GM19099 (cell line): ENCODE results near the gene CEP19.

Experiments used
- POLR2A ChIP-seq: IDR thresholded peaks from 3 replicates; pipeline ENCODE4 v1.6.1; 2011; ENCODE audit warnings: low read depth; ENCODE audit not compliant: insufficient read length; ENCODE audit errors: extremely low read depth

The CEP19 gene, protein sequence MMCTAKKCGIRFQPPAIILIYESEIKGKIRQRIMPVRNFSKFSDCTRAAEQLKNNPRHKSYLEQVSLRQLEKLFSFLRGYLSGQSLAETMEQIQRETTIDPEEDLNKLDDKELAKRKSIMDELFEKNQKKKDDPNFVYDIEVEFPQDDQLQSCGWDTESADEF

GRCh38 chr3:196711838-196712513 lies at the start of gene CEP19, which contains the start of gene PIGX:
TSS of gene CEP19 (minus strand) at chr3:196712250. CDS start at chr3:196708657, 3,593 bp downstream.
TSS of gene PIGX (plus strand) at chr3:196712377.
- peak; percentile 87 for TF ChIP-seq POLR2A

GRCh38 chr3:196757876-196758739 lies 46.1 kb upstream of the CEP19 start:
- no peak for TF ChIP-seq POLR2A

GRCh38 chr3:196756732-196757131 lies 44.7 kb upstream of the CEP19 start:
- no peak for TF ChIP-seq POLR2A

- TF ChIP-seq POLR2A, result no peak
Observed at GRCh38 chr3:196754091-196754981, 42.3 kb upstream of the CEP19 start.

DNA sequence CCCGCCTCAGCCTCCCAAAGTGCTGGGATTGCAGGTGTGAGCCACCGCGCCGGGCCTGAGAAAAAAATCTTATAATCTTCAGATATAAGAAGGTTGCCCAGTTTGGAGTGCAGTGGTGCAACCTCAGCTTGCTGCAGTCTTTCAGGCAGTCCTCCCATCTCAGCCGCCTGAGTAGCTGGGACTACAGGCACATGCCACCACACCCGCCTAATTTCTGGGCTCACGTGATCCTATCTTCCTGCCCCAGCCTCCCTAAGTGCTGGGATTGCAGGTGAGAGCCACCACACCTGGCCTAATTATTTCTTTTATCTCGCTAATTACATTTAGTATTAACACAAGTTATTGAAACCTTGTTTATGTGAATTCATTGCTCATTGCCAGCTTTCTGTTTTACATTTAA lies 41.2 kb upstream of the CEP19 start:
- no peak for TF ChIP-seq POLR2A

- TF ChIP-seq POLR2A, result no peak
Observed at GRCh38 chr3:196749125-196749524, 37.1 kb upstream of the CEP19 start.

GRCh38 chr3:196741249-196741889 lies 29.3 kb upstream of the CEP19 start:
- TF ChIP-seq POLR2A, result no peak

DNA sequence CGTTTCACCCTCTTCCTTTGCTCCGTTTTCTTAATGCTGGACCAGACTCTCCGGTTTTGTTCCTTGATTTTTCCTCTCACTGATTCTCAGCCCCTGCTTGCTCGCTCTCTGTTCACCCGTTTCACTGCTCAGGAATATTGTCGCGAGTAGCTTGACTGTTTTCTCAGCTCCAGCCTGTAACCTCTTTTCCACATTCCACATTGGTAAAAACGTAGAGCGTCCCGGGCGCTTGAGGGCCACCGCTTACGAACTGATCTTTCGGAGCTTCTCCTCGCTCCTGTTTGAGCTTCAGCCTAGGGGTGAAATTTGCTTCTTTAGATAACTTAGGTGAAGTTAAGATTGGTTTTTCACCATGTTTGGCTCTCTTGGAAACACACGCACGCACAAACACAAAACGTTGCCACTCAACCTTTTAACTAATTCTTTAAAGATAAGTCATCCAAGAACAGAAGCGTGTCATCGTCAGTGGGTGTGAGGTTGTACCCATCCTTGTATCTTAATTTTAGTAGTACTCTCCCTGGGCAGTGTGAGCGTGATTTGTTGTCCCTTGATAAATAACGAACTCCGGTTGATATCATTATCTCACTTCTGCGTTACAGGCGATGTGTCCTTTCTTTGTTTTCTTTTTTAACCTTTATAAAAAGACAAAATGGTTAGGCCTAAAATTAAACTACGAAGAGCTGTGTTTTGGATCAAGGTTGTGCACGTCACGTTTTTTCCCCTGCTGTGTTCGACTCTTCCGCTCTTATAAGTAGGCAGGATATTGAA lies 28.6 kb upstream of the CEP19 start:
- TF ChIP-seq POLR2A, result no peak

DNA sequence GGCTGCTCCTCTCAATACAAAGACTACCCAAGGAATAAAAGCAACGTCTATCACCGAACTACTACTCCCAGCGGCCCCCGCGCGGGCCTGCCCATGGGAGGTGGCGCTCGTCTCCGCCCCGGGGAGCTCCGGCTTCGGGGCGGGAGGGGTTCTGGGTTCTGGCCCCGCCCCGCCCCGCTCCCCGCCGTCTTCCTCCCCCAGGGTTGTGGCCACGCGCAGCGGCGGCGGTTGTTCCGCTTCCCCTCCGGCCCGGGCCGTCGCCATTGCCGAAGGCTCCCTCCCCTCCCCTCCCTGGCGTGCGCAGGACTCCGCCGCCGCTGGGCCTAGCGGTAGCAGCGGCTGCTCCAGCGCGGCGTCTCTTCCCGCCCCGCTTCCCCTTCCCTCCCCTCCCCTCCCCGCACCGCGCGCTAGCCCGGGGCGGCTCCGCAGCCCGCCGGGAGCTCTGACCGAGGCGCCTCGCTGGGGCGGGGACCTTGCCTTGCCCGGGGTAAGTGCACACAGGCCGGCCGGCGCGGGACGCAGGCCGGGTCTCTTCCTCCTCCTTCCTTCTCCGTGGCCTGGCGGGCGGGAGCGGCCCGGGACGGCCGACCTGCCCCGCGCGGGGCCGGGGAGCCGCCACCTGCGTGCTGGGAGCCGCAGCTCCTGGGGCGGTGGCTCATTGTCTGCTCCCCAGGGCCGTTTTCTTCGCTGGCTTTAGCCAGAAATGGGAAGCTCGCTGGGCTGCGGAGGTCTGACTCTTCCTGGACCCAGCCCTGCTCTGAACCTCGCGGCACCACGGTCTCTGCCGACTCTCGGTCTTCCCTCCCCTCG lies 27.8 kb upstream of the CEP19 start, which contains the start of gene PAK2:
TSS of gene PAK2 (plus strand) at position 187 of the 810 bp plus-strand sequence. CDS start 42,790 bp downstream, outside the sequence.
- peak; percentile 73 for TF ChIP-seq POLR2A

GRCh38 chr3:196737655-196738054 lies 25.6 kb upstream of the CEP19 start:
- TF ChIP-seq POLR2A, result no peak

DNA sequence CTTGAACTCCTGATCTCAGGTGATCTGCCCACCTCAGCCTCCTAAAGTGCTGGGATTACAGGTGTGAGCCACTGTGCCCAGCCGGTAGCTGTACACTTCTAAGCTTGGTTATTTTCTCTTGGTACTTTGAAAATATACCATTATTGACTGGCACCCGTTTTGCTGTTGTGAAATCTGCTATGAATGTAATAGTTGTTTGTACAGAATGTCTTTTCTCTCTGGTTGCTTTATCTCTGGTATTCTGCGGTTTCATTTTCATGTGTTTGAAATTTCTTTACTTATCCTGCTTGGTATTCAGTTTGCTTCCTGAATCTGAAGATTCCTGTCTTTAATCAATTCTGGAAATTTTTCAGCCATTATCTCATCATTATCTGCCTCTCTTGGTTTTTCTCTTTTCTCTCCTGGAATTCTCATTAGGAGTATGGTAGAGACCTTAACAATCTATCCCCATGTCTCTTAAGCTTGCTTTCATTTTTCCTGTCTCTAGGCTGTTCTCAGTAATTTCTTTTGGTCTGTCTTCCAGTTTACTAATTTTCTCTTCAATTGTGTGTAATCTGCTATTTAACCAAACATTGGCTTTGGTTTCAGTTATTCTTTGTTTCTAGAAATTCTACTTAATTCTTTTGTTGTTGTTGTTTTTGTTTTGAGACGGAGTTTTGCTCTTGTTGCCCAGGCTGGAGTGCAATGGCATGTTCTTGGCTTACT lies 24.8 kb upstream of the CEP19 start:
- no peak for TF ChIP-seq POLR2A

GRCh38 chr3:196735751-196736150 lies 23.7 kb upstream of the CEP19 start:
- TF ChIP-seq POLR2A, result no peak
